ENCODE measurements around the gene ATP9B.

Gene ATP9B

DNA sequence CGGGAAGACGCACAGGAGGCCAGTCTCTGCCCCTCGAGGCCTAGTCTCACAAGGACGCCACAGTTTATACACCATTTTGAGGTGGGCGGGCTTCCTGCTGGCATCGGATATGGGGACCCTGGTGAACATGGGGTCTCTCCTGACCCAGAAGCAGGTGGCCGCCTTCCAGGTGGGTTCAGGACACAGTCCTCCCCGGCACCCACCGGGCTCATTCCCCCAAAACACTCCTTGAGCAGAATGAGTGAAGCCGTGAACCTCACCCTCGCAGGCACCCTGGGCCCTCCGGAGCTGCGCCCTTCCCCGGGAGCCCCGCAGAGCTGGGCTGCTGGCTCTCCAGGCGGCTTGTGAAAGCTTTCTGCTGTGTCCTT lies 333.0 kb downstream of the ATP9B start:
- ChIA-PET CTCF (interaction anchor here (0.9 kb wide), 1 partner anchor 11 kb away, joined by 3 read pairs; no protein-coding TSS in a partner anchor), POLR2A (ENCODE audit: low non-redundant PET) (no interaction called here)
- H3K27ac ChIP-seq, result peak overlapping the region; percentile 71
- no peak for DNase-seq (ENCODE audit: low spot score)
- TF ChIP-seq, protein P1, sequence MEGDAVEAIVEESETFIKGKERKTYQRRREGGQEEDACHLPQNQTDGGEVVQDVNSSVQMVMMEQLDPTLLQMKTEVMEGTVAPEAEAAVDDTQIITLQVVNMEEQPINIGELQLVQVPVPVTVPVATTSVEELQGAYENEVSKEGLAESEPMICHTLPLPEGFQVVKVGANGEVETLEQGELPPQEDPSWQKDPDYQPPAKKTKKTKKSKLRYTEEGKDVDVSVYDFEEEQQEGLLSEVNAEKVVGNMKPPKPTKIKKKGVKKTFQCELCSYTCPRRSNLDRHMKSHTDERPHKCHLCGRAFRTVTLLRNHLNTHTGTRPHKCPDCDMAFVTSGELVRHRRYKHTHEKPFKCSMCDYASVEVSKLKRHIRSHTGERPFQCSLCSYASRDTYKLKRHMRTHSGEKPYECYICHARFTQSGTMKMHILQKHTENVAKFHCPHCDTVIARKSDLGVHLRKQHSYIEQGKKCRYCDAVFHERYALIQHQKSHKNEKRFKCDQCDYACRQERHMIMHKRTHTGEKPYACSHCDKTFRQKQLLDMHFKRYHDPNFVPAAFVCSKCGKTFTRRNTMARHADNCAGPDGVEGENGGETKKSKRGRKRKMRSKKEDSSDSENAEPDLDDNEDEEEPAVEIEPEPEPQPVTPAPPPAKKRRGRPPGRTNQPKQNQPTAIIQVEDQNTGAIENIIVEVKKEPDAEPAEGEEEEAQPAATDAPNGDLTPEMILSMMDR (conservative IDR thresholded peaks at IDR 0.05; ENCODE audit: low read depth), result no peak

DNA sequence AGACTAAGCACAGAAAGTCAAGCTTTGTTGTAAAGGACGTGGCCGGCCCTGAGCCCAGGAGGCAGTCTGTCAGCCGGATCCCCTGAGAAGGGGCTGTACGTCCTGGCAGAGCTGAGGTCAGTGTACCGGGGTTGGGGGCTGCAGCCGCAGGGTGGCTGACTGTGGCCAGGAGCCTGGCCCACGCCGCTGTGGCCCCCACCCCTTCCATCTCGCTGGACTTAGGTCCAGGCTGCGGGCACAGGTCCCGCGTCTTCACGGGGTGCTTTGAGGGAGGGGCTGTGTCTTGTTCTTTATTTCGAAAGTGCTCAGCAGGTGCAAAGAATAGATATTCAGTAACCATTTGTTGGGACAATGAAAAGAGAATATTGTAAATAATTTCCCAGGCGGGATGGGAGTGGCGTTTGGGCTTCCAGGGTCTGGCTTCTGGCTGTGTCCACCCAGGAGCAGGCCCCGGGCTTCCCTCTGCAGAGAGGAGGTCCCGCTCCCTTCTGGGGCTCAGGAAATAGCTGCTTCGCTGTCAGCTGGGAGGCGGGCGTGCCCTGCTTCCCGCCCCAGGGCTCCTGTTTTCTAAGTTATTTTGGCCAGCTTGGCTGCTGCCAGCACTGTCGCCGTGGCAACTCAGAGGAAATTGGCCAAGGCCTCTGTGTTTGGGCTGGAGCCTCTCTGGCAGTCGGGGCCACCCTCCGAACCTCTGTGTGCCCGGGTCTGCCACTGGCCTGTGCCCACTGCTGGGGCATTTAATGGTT lies 334.0 kb downstream of the ATP9B start:
- CTCF ChIA-PET, result interaction anchor here (0.9 to 1.0 kb wide), 2 partner anchors 12 to 126 kb away, joined by 3 read pairs; no protein-coding TSS in a partner anchor
- TF ChIP-seq, protein P1 (conservative IDR thresholded peaks at IDR 0.05; ENCODE audit: low read depth), result no peak
- POLR2A ChIA-PET (ENCODE audit: low non-redundant PET), result no interaction called here
- peak; percentile 67 for DNase-seq (ENCODE audit: low spot score)
- H3K27ac ChIP-seq, result peak overlapping the region; percentile 71

DNA sequence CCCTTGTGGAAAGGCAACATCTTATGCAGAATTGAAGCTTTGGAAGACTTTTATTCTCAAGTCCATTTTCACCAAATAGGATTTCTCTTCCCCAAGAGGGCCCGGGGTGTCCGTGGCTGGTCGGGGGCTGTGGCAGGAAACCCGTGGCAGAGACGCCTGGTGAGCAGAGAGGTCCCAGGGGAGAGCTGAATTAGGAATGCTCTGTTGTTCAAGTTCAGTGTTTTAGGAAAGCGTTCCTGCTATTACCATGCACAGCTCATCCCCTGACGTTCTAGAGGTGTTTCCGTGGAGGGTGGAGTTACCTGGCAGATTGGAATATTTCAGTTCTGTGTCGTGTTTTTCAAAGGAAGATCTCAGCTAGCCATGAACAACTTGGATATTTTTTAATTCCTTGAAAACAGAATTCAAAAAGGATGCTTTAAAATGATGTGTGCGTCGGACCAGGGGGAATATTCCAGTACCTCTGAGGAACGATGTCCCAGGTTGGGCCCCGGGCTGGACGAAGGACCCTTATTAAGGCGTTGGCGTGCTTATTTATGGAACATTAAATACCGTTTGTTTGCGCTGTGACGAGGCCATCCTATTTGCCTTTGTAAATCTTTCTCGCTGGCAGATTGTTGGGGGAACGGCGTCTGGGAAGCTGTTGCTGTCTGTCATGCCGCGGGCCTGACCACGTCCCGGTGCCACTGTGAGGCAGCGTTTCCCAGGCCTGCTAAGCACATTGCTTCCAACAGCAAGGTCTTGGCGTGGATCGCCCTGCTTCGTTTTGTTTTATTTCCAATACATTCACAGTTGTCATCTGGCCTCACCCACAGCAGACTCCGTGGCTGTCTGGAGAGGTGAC lies 334.8 kb downstream of the ATP9B start:
- TF ChIP-seq, protein P1 (conservative IDR thresholded peaks at IDR 0.05; ENCODE audit: low read depth), result no peak
- ChIA-PET POLR2A (ENCODE audit: low non-redundant PET) (no interaction called here), CTCF (interaction anchor here (0.5 to 1.0 kb wide), 2 partner anchors 125 to 207 kb away, joined by 3 read pairs; no protein-coding TSS in a partner anchor)
- peak overlapping the region; percentile 71 for H3K27ac ChIP-seq
- peak; percentile 73 for DNase-seq (ENCODE audit: low spot score)

DNA sequence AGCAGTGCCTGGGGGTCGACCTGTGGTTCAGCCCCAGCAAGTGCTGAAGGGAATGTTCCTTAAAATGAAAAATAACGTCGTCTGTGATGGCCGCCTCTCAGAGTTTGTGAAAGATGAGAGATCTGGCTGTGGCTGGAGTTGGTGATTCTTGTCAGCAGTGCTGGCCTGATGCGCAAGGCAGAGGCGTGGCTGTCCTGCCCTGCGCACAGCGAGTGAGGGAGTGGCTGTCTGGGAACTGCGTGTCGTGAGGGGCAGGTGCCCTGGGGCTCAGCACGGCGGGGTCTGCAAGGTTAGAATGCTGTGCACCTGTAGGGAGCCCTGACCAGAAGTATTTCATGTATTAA lies 335.3 kb downstream of the ATP9B start:
- CTCF ChIA-PET, result interaction anchor here (0.5 kb wide), 1 partner anchor 206 kb away, joined by 3 read pairs; no protein-coding TSS in a partner anchor

DNA sequence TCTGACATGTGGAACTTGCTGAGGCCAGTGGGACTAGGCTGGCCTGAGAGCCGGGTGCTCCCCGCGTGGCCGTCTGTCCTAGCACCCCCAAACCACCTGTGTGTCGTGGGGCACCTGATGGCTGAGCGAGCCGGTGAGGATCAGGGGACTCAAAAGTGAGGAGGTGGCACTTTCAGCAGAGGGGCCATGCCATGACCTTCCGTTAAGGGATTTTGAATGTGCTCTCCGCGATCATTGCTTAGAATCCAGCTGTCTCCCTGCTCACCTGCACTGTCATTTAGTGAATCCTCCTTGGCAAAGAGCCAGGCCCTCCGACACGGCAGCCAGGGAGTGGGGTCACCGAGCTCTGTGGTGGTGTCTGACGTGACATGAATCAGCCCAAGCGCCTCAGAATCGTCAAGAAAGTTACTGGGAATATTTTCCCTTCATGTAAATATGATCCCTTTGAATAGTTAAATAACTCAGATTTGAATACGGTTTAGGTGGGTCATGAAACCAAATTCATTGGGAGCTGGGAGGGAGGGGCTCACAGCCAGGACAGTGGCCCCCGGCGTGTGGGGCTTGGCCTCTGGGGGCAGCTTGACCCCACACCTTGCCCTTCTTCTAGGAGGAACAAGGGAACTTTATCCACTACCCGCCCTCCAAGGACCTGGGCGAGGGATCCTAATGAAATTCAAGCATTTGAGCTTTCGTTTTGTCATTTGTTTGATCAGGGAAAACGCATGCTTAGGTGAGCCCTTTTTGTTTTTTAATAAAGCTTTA lies 336.0 kb downstream of the ATP9B start:
- POLR2A ChIA-PET (ENCODE audit: low non-redundant PET), result no interaction called here
- 0 out of 2 replicates have a peak overlapping the region, but pooled peaks have one; percentile 71 for H3K27ac ChIP-seq
- no peak for DNase-seq (ENCODE audit: low spot score)
- TF ChIP-seq, protein P1 (conservative IDR thresholded peaks at IDR 0.05; ENCODE audit: low read depth), result no peak
- CTCF ChIA-PET, result interaction anchor here (0.5 kb wide), 1 partner anchor 206 kb away, joined by 3 read pairs; no protein-coding TSS in a partner anchor

More for the DNA sequence above, 335.3 kb downstream of the ATP9B start:
- peak overlapping the region; percentile 71; the same call in 1 of the 2 replicates for H3K27ac ChIP-seq
- TF ChIP-seq, protein P1 (conservative IDR thresholded peaks at IDR 0.05; ENCODE audit: low read depth), result no peak
- POLR2A ChIA-PET (ENCODE audit: low non-redundant PET), result no interaction called here
- no peak for DNase-seq (ENCODE audit: low spot score)

All from RWPE1 (cell line).